ENCODE data around the gene CD74. TPM values are rescaled to one million over a fixed set of nuclear protein-coding genes. Genes with fewer than 3 reads are reported as not detected.

The CD74 gene
- total and polyA plus RNA-seq, 4 donors = 176 to 327 (median 257) TPM

GRCh38 chr5:150428978-150429377 lies 16.3 kb upstream of the CD74 start:
- 87% methylated on average over 5 of the region's 5 CpGs for WGBS
- H3K4me3 ChIP-seq (ENCODE audit: low read depth in 1 of 3, low read length in 3 of 3) = peak overlapping the region in 1 of 3 donors; percentile 41
- no peak overlapping the region for H3K9ac ChIP-seq (ENCODE audit: low read depth in 1 of 2, low read length in 2 of 2)
- no peaks in the 10 kb centered on the region for H3K27me3 ChIP-seq (ENCODE audit: control insufficient read depth in 4 of 4, insufficient read depth in 4 of 4, low read length in 3 of 4)
- TF ChIP-seq TAF1 (conservative IDR thresholded peaks at IDR 0.05) (no peak), RAD21 (IDR thresholded peaks at IDR 0.05) (no peak), FOXA2 (IDR thresholded peaks at IDR 0.05) (no peak), GABPA (IDR thresholded peaks at IDR 0.05 in 1 of 2, conservative IDR thresholded peaks at IDR 0.05 in 1 of 2) (no peak), RXRA (IDR thresholded peaks at IDR 0.05) (no peak), JUND (IDR thresholded peaks at IDR 0.05) (no peak), REST (IDR thresholded peaks at IDR 0.05) (no peak), SP1 (IDR thresholded peaks at IDR 0.05) (no peak)
- no peaks in the 10 kb centered on the region for H3K36me3 ChIP-seq (ENCODE audit: control insufficient read depth in 4 of 4, insufficient read depth in 3 of 4, low read depth in 1 of 4, low read length in 3 of 4)
- peak overlapping the region; percentile 78 to 81 for H3K27ac ChIP-seq (ENCODE audit: low read depth in 1 of 2, low read length in 2 of 2)
- DNase-seq (ENCODE audit: low spot score) = no peak
- no peaks in the 10 kb centered on the region for H3K9me3 ChIP-seq (ENCODE audit: control insufficient read depth in 4 of 4, low read length in 3 of 4)
- H3K4me1 ChIP-seq (ENCODE audit: control insufficient read depth in 4 of 4, insufficient read depth in 4 of 4, low read length in 3 of 4) = peaks cover 5 to 26% (median 15%) of the 10 kb centered on the region in 4 donors

GRCh38 chr5:150428106-150428876 lies 15.6 kb upstream of the CD74 start:
- Histone ChIP-seq H3K36me3 (ENCODE audit: control insufficient read depth in 4 of 4, insufficient read depth in 3 of 4, low read depth in 1 of 4, low read length in 3 of 4) (no peaks in the 10 kb centered on the region), H3K9ac (ENCODE audit: low read depth in 1 of 2, low read length in 2 of 2) (peak overlapping the region; percentile 14 to 48), H3K9me3 (ENCODE audit: control insufficient read depth in 4 of 4, low read length in 3 of 4) (no peaks in the 10 kb centered on the region), H3K4me1 (ENCODE audit: control insufficient read depth in 4 of 4, insufficient read depth in 4 of 4, low read length in 3 of 4) (peaks cover 5 to 26% (median 15%) of the 10 kb centered on the region in 4 donors), H3K27me3 (ENCODE audit: control insufficient read depth in 4 of 4, insufficient read depth in 4 of 4, low read length in 3 of 4) (no peaks in the 10 kb centered on the region), H3K4me3 (ENCODE audit: low read depth in 1 of 3, low read length in 3 of 3) (peak overlapping the region in 2 of 3 donors; percentile 3 to 41), H3K27ac (ENCODE audit: low read depth in 1 of 2, low read length in 2 of 2) (peak overlapping the region; percentile 78 to 81)
- TF ChIP-seq CTCF (IDR thresholded peaks at IDR 0.05; ENCODE audit: low read depth, low read length, missing input control) (no peak), SP1 (IDR thresholded peaks at IDR 0.05) (peak; percentile 94), JUND (IDR thresholded peaks at IDR 0.05) (peak in 1 of 2 donors; percentile 64), HNF4G (IDR thresholded peaks at IDR 0.05) (peak; percentile 84), RXRA (IDR thresholded peaks at IDR 0.05) (peak; percentile 62 to 71), FOXA2 (IDR thresholded peaks at IDR 0.05) (no peak), REST (IDR thresholded peaks at IDR 0.05) (peak; percentile 75), MAX (IDR thresholded peaks at IDR 0.05) (peak; percentile 83), NR2F2 (IDR thresholded peaks at IDR 0.05) (peak; percentile 33), YY1 (IDR thresholded peaks at IDR 0.05) (peak; percentile 86), TAF1 (conservative IDR thresholded peaks at IDR 0.05) (peak; percentile 83), ZBTB33 (IDR thresholded peaks at IDR 0.05) (peak; percentile 49), EGR1 (IDR thresholded peaks at IDR 0.05; ENCODE audit: low read depth in 2 of 2) (no peak), ATF3 (IDR thresholded peaks at IDR 0.05) (no peak), FOXA1 (IDR thresholded peaks at IDR 0.05) (peak; percentile 10), HNF4A (conservative IDR thresholded peaks at IDR 0.05) (peak; percentile 91 to 95), RAD21 (IDR thresholded peaks at IDR 0.05) (peak in 1 of 2 donors; percentile 4), GABPA (IDR thresholded peaks at IDR 0.05 in 1 of 2, conservative IDR thresholded peaks at IDR 0.05 in 1 of 2) (peak in 1 of 2 donors; percentile 28)
- DNase-seq (ENCODE audit: low spot score) = peak; percentile 48
- 16% methylated on average over 18 of the region's 18 CpGs for WGBS
